ENCODE results near the gene SH3PXD2A. TPM values are rescaled to one million over a fixed set of nuclear protein-coding genes. Genes with fewer than 3 reads are reported as not detected.
"Not testable (repeated sequence)": the region's sequence is repeated elsewhere in the genome, so short reads cannot be mapped to it uniquely, and the experiment has no call there.

SH3PXD2A gene
- total RNA-seq, 1 donor from 2014 or later: 35.2 TPM

DNA sequence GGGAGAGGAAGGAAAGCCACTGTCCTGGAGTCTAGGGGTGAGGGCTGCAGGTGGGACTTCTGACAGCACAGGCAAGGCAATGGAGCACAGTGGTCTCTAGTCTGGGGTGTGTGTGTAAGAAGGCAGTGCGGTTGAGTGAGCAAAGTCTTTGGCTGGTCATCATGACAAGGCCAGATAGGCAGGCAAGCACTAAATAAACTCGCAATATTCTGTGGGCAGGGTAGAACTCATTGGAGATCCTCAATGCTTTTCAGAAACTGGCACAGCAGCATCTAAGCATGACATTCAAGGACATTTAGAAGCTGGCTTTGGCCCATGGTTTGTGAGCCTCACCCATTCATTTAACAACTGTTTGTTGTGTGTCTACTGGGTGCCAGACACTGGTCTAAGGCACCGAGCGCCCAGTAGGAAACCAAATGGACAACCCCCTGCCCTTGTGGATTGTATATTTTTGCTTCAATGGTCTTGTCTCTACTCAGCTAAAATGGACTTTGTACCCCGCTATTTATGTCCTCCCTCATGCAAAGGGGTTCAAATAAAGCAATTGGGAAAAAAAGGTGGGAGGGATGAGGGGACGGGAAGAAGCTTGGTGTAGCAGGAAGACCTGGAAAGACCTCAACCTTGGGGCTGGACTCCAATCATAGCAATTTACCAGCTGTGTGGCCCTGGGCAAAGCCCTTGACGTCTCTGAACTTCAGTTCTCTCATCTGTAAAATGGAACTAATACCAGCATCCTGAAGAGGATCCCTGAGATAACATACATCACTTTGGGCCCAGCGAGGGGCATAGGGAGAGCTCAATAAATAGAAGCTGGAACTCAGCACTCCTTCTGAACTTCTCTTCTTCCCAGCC lies 245.9 kb downstream of the SH3PXD2A start:
- Histone ChIP-seq H3K27me3 (no peaks in the 10 kb centered on the region), H3K36me3 (peaks cover 50% of the 10 kb centered on the region), H3K4me1 (no peaks in the 10 kb centered on the region), H3K4me3 (no peak overlapping the region), H3K27ac (no peak overlapping the region), H3K9me3 (no peaks in the 10 kb centered on the region)
- intact Hi-C loops (cut with DNase I): no loop called here
- no peak for TF ChIP-seq CTCF (IDR thresholded peaks at IDR 0.05)
- ATAC-seq (no peak), DNase-seq (no peak)

GRCh38 chr10:103608056-103608455 lies 247.3 kb downstream of the SH3PXD2A start:
- H3K27ac ChIP-seq; DNase-seq; H3K9me3 ChIP-seq; H3K4me3 ChIP-seq; H3K27me3 ChIP-seq; ATAC-seq; intact Hi-C loops (cut with DNase I); H3K4me1 ChIP-seq: not testable (repeated sequence)
- H3K36me3 ChIP-seq: peaks cover 44% of the 10 kb centered on the region

DNA sequence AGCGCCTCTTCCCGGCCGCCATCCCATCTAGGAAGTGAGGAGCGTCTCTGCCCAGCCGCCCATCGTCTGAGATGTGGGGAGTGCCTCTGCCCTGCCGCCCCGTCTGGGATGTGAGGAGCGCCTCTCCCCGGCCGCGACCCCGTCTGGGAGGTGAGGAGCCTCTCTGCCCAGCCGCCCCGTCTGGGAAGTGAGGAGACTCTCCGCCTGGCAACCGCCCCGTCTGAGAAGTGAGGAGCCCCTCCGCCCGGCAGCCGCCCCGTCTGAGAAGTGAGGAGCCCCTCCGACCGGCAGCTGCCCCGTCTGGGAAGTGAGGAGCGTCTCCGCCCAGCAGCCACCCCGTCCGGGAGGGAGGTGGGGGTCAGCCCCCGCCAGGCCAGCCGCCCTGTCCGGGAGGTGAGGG lies 248.3 kb downstream of the SH3PXD2A start:
- H3K4me3 ChIP-seq; DNase-seq; intact Hi-C loops (cut with DNase I); H3K27me3 ChIP-seq; H3K9me3 ChIP-seq; H3K4me1 ChIP-seq; ATAC-seq; H3K27ac ChIP-seq: not testable (repeated sequence)
- peaks cover 41% of the 10 kb centered on the region for H3K36me3 ChIP-seq

DNA sequence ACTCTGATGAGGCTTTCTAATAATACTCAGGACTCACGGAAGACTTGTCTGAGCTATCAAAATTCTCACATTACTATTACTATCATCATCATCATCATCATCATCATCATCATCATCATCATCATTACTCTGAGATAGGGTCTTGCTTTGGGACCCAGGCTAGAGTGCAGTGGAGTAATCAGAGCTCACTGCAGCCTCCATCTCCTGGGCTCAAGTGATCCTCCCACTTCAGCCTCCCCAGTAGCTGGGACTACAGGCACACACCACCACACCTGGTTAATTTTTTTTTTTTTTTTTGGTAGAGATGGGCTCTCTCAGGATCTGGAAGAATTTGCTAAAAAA lies 249.3 kb downstream of the SH3PXD2A start:
- H3K4me1 ChIP-seq; H3K4me3 ChIP-seq; ATAC-seq; DNase-seq; intact Hi-C loops (cut with DNase I); H3K27ac ChIP-seq; H3K9me3 ChIP-seq; H3K27me3 ChIP-seq: not testable (repeated sequence)
- H3K36me3 ChIP-seq: peaks cover 32% of the 10 kb centered on the region

DNA sequence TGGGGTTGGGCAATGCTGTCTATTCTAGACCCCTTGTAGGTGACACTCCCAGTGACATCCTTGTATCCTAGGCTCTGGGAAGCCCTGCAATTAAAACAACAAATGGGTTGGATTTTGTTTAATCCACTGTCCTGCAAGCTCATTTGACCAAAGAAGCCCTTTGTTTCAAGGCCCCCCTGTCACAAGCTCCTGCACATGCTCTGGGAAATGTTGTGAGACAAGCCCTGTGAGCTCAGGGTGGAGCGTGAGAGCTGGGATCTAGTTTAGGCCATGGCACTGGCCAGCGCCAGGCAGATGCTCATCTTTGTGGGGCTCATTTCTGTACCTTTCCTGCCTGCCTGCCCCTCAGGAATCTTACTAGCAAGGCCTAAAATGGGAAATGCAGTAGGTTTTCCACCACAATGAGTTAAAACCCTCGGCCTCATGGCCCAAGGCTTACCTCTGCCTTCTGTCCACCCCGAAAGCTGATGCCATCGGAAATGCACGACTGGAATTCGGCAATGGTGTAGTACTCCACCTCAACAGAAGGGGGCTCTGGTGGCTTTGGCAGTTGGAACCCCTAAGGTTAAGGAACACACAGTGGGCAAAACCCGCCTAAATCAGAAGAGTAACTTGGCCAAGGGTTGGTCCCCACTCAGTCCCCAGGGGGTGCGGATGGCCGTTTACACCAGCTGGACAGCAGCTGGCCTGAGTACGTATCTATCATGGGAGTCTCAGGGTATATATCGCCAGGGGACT lies 249.8 kb downstream of the SH3PXD2A start:
- DNase-seq: no peak
- H3K4me3 ChIP-seq: no peak overlapping the region
- ATAC-seq: peak; percentile 70
- H3K9me3 ChIP-seq: no peaks in the 10 kb centered on the region
- H3K36me3 ChIP-seq: peaks cover 27% of the 10 kb centered on the region
- TF ChIP-seq CTCF (IDR thresholded peaks at IDR 0.05): peak; percentile 78
- H3K27me3 ChIP-seq: no peaks in the 10 kb centered on the region
- intact Hi-C loops (cut with DNase I): no loop called here
- H3K27ac ChIP-seq: no peak overlapping the region
- H3K4me1 ChIP-seq: no peaks in the 10 kb centered on the region

- H3K4me3 ChIP-seq: no peak overlapping the region
- no peak for TF ChIP-seq CTCF (IDR thresholded peaks at IDR 0.05)
- ATAC-seq: no peak
- no peaks in the 10 kb centered on the region for H3K9me3 ChIP-seq
- peaks cover 12% of the 10 kb centered on the region for H3K36me3 ChIP-seq
- intact Hi-C loops (cut with DNase I): loop anchor here (5.0 kb wide), 1 partner anchor 84 kb away; no protein-coding TSS in a partner anchor
- H3K27ac ChIP-seq: no peak overlapping the region
- no peaks in the 10 kb centered on the region for H3K27me3 ChIP-seq
- DNase-seq: no peak
- H3K4me1 ChIP-seq: no peaks in the 10 kb centered on the region
These were observed 252.0 kb downstream of the SH3PXD2A start for GRCh38 chr10:103603382-103603781.

DNA sequence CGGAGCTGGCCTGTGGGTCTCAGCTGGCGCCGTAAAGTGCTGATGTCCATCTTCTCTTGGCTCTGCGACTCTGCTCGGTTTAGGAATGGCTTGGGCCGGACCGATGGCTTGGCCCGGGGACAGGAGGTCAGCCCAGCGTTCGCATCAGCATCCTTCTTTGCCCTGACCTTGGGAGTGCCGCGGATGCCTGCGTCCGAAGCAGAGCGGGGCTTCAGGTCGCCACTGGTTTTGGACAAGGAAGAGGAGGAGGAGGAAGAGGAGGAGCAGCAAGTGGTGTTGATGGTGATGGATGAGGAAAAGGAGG lies 252.6 kb downstream of the SH3PXD2A start:
- DNase-seq (no peak), ATAC-seq (no peak)
- H3K27me3 ChIP-seq: no peaks in the 10 kb centered on the region
- H3K36me3 ChIP-seq: peaks cover 12% of the 10 kb centered on the region
- TF ChIP-seq CTCF (IDR thresholded peaks at IDR 0.05): no peak
- H3K9me3 ChIP-seq: no peaks in the 10 kb centered on the region
- H3K4me3 ChIP-seq: no peak overlapping the region
- intact Hi-C loops (cut with DNase I): loop anchor here (5.0 kb wide), 1 partner anchor 84 kb away; no protein-coding TSS in a partner anchor
- no peaks in the 10 kb centered on the region for H3K4me1 ChIP-seq
- no peak overlapping the region for H3K27ac ChIP-seq
